K562 (cell line): ENCODE data around the gene CERS6. TPM values are rescaled to one million over a fixed set of nuclear protein-coding genes. Genes with fewer than 3 reads are reported as not detected.

Source experiments
- ATAC-seq: fragments of 200-7000 bp; cut with Tn5 transposase; 3 replicates; pipeline ENCODE4 v1.9.1; 2020; ENCODE audit warnings: moderate library complexity
- BruUV-seq: library from RNA; stranded (reverse); fragments of 400-500 nt; replicated peaks from 2 replicates; lab custom pipeline; 2021; lab: Mats Ljungman, UMichigan
- CTCF ChIA-PET: fragments of 300-600 bp; formaldehyde crosslinking; extraction: SDS; loops from one replicate; lab custom pipeline; 2021; ENCODE audit warnings: low intra/inter-chr PET ratio; lab: Yijun Ruan, JAX
- POLR2A ChIA-PET: fragments of 300-600, 350-650 bp; sonication (Branson Sonifier 250); formaldehyde crosslinking; extraction: SDS; loops from one replicate; lab custom pipeline; 2021; ENCODE audit warnings: antibody characterized with exemption, inconsistent platforms; lab: Yijun Ruan, JAX
- DNase-seq, 4 experiments: peaks; one replicate each; pipeline versions ENCODE4 v3.0.0 to v3.0.0-alpha.2; 2011 to 2018; ENCODE audit warnings: low spot score in 3 of 4, mixed read lengths in 3 of 4; ENCODE audit errors: extremely low read depth in 1 of 4
- FAIRE-seq: peaks from 2 replicates; lab custom pipeline; 2011; peaks lifted over from hg19 to GRCh38; lab: Jason Lieb, UNC
- H2AFZ ChIP-seq: 2 replicates; pipeline ENCODE4 v1.6.0; 2011; ENCODE audit warnings: low read depth, low read length, control low read depth, inconsistent platforms
- H3K27ac ChIP-seq: fragments of 200-600 bp; 3 replicates; pipeline ENCODE4 v1.8.0; 2011; ENCODE audit warnings: low read depth, mild to moderate bottlenecking, control low read depth, inconsistent platforms, low read length, moderate library complexity, mixed read lengths; ENCODE audit errors: extremely low read depth
- H3K27me3 ChIP-seq, 2 experiments: fragments of 300-600 bp in 1 of 2; 2 replicates in 1 of 2; 3 replicates in 1 of 2; pipeline versions ENCODE4 v1.6.0 to v1.8.0; 2011; ENCODE audit warnings: inconsistent platforms in 2 of 2, low read length in 2 of 2, mild to moderate bottlenecking in 1 of 2, mixed read lengths in 1 of 2, moderate library complexity in 1 of 2; ENCODE audit not compliant: control insufficient read depth in 2 of 2, insufficient read depth in 2 of 2
- H3K36me3 ChIP-seq: fragments of 300-600 bp; 3 replicates; pipeline ENCODE4 v1.8.0; 2011; ENCODE audit warnings: mild to moderate bottlenecking, low read length, inconsistent platforms; ENCODE audit not compliant: control insufficient read depth, insufficient read depth
- H3K4me1 ChIP-seq, 2 experiments: fragments of 200-600 bp in 1 of 2; replicated peaks in 1 of 2; 2 replicates in 1 of 2; 3 replicates in 1 of 2; pipeline versions ENCODE4 v1.5.1 to v1.8.0; 2011; ENCODE audit warnings: inconsistent platforms in 2 of 2, low read length in 2 of 2, mild to moderate bottlenecking in 1 of 2, mixed read lengths in 1 of 2, moderate library complexity in 1 of 2; ENCODE audit not compliant: control insufficient read depth in 2 of 2, insufficient read depth in 2 of 2
- H3K4me2 ChIP-seq: 2 replicates; pipeline ENCODE4 v1.6.1; 2011; ENCODE audit warnings: low read length, control low read depth, inconsistent platforms, mixed read lengths; ENCODE audit not compliant: insufficient read depth
- H3K4me3 ChIP-seq: fragments of 200-600 bp; sonication (generic), shearing (Covaris generic); 2 replicates; pipeline ENCODE4 v1.5.1; 2016; ENCODE audit warnings: control low read depth, inconsistent platforms
- H3K79me2 ChIP-seq: fragments of 200-600 bp; 3 replicates; pipeline ENCODE4 v1.8.0; 2011; ENCODE audit warnings: low read length, inconsistent platforms; ENCODE audit not compliant: control insufficient read depth, insufficient read depth
- H3K9ac ChIP-seq, 2 experiments: 2 replicates each; pipeline versions ENCODE4 v1.6.0 to v1.6.1; 2011; ENCODE audit warnings: low read depth in 2 of 2, low read length in 2 of 2, control low read depth in 1 of 2, inconsistent platforms in 1 of 2, mild to moderate bottlenecking in 1 of 2, mixed read lengths in 1 of 2; ENCODE audit not compliant: insufficient read depth in 1 of 2
- H3K9me1 ChIP-seq: one replicate; pipeline ENCODE4 v1.6.0; 2011; ENCODE audit warnings: inconsistent platforms, mild to moderate bottlenecking, low read length, moderate library complexity; ENCODE audit not compliant: control insufficient read depth, insufficient read depth
- H3K9me3 ChIP-seq: replicated peaks from 2 replicates; pipeline ENCODE4 v1.5.1; 2011; ENCODE audit warnings: low read depth, low read length, inconsistent platforms; ENCODE audit not compliant: control insufficient read depth, insufficient read depth
- H4K20me1 ChIP-seq: replicated peaks from 2 replicates; pipeline ENCODE4 v1.6.1; 2011; ENCODE audit warnings: low read length, inconsistent platforms, mixed read lengths; ENCODE audit not compliant: control insufficient read depth, insufficient read depth
- CREB5 ChIP-seq: fragments of 250-450 bp; sonication (Bioruptor Pico); IDR thresholded peaks from 2 replicates; pipeline ENCODE4 v1.5.0; 2020; ENCODE audit warnings: mild to moderate bottlenecking
- CREM ChIP-seq: IDR thresholded peaks from 2 replicates; pipeline ENCODE4 v1.6.1; 2014; ENCODE audit warnings: antibody characterized with exemption, low read depth
- FUS ChIP-seq: fragments of 200-400 bp; formaldehyde crosslinking; optimal IDR thresholded peaks from 2 replicates; pipeline ENCODE3; 2017; ENCODE audit warnings: low read depth, low read length
- HDAC2 ChIP-seq: fragments of 450-650 bp; IDR thresholded peaks from 2 replicates; pipeline ENCODE4 v1.6.1; 2016; ENCODE audit warnings: mild to moderate bottlenecking
- HMG20B ChIP-seq: fragments of 250-450 bp; sonication (Bioruptor Pico); IDR thresholded peaks from 2 replicates; pipeline ENCODE4 v1.5.0; 2021; ENCODE audit warnings: mild to moderate bottlenecking
- KDM1A ChIP-seq, 2 experiments: fragments of 450-650 bp; IDR thresholded peaks; 2 replicates each; pipeline ENCODE4 v1.6.1; 2016; ENCODE audit warnings: mild to moderate bottlenecking in 2 of 2
- MEF2A ChIP-seq: IDR thresholded peaks from 2 replicates; pipeline ENCODE4 v1.6.1; 2011; ENCODE audit warnings: low read depth, mild to moderate bottlenecking, low read length, moderate library complexity; ENCODE audit not compliant: control insufficient read depth
- RCOR1 ChIP-seq, 2 experiments: IDR thresholded peaks; 2 replicates each; pipeline ENCODE4 v1.6.1; 2012; ENCODE audit warnings: low read depth in 2 of 2, low read length in 2 of 2, borderline replicate concordance in 1 of 2, improper control_type of control experiment in 1 of 2
- SMC3 ChIP-seq: conservative IDR thresholded peaks from 2 replicates; pipeline ENCODE4 v1.6.1; 2011; ENCODE audit warnings: low read depth, low read length, improper control_type of control experiment; ENCODE audit not compliant: insufficient read depth
- XRCC3 ChIP-seq: fragments of 450-650 bp; IDR thresholded peaks from 2 replicates; pipeline ENCODE4 v1.6.1; 2017; ENCODE audit warnings: mild to moderate bottlenecking, moderate library complexity
- ZBTB34 ChIP-seq: fragments of 250-450 bp; sonication (Bioruptor Pico); IDR thresholded peaks from 2 replicates; pipeline ENCODE4 v1.8.0; 2021; ENCODE audit warnings: mild to moderate bottlenecking, moderate library complexity
- ZNF354B ChIP-seq: fragments of 250-450 bp; sonication (Bioruptor Pico); IDR thresholded peaks from 2 replicates; pipeline ENCODE4 v1.4.0; 2020
- ZNF584 ChIP-seq: fragments of 200-800 bp; sonication (Bioruptor generic); IDR thresholded peaks from 2 replicates; pipeline ENCODE4 v1.6.1; 2016; ENCODE audit warnings: low read depth, mild to moderate bottlenecking, missing genetic modification characterization, missing compliant biosample characterization
- WGBS: fragments of 100-300 bp; shearing (Covaris generic); methylation state at CpG from one replicate; pipeline ENCODE4 v1.1.6; 2016; ENCODE audit warnings: low coverage, mixed read lengths; ENCODE audit not compliant: insufficient coverage; ENCODE audit errors: missing lambda C conversion rate; 5-methylcytosine and 5-hydroxymethylcytosine counted together
- in situ Hi-C: fragments of 300-500 bp; cut with MboI; formaldehyde crosslinking; loops from 4 replicates; pipeline ENCODE4 v1.15.0; 2018; ENCODE audit warnings: inconsistent platforms, mixed read lengths
- intact Hi-C: fragments of 100-400 bp; cut with micrococcal nuclease; formaldehyde crosslinking; loops from 2 replicates; pipeline ENCODE4 v1.14.2; 2022
- polyA plus RNA-seq, 8 experiments: library from polyadenylated mRNA; depleted of rRNA in 4 of 8; stranded (reverse) in 5 of 8; unstranded in 3 of 8; fragments of >200 nt; fragmentation: Nextera tagmentation in 2 of 8; fragmentation: Illumina TruSeq in 1 of 8; extraction: Ambion mirVana in 2 of 8; extraction: Trizol in 1 of 8; gene quantifications; 2 replicates each; pipeline versions ENCODE4 v1.2.1 to v1.2.3, GENCODE V29; 2011 to 2014; ENCODE audit warnings: inconsistent platforms in 1 of 8, missing spikeins in 1 of 8
- total RNA-seq, 7 experiments: library from RNA; depleted of rRNA in 6 of 7; stranded (reverse); fragments of >200 nt in 6 of 7; fragmentation: Illumina TruSeq in 2 of 7; extraction: Trizol in 2 of 7; gene quantifications; 2 replicates each; pipeline versions ENCODE4 v1.2.1 to v1.2.3, GENCODE V29; 2011 to 2021; ENCODE audit warnings: low replicate concordance in 1 of 7
- TF ChIP-seq, protein P1 (sequence below): fragments of 250-450 bp; sonication (Bioruptor Pico); IDR thresholded peaks from 2 replicates; pipeline ENCODE4 v1.5.0; 2020; ENCODE audit warnings: mild to moderate bottlenecking, borderline replicate concordance
- TF ChIP-seq, protein P2 (sequence below): sonication (generic); formaldehyde crosslinking; IDR thresholded peaks from 2 replicates; pipeline ENCODE4 v1.5.0; 2020; ENCODE audit warnings: missing genetic modification reagents
- TF ChIP-seq, protein P3 (sequence below): fragments of 250-450 bp; sonication (Bioruptor Pico); IDR thresholded peaks from 2 replicates; pipeline ENCODE4 v1.8.0; 2022; ENCODE audit warnings: inconsistent platforms, mild to moderate bottlenecking, moderate library complexity, borderline replicate concordance

CERS6 gene
- total and polyA plus RNA-seq, 9 of the 15 experiments (the other 6 are each of a cell fraction or from before 2014, with no cell fraction given) = 1.6 to 13.6 (median 11.4) TPM

- FAIRE-seq = no peak
- H3K4me3 ChIP-seq = no peak overlapping the region
Observed at GRCh38 chr2:168666339-168666738, 210.3 kb downstream of the CERS6 start.

More at GRCh38 chr2:168666339-168666738, 210.3 kb downstream of the CERS6 start:
- H3K27me3 ChIP-seq = no peaks in the 10 kb centered on the region
- WGBS = 65% methylated on average over 1 of the region's 1 CpG
- H3K36me3 ChIP-seq = no peaks in the 10 kb centered on the region
- in situ Hi-C loops (no loop called here), intact Hi-C loops (no loop called here)
- H3K4me2 ChIP-seq = no peak overlapping the region
- no peak overlapping the region for H2AFZ ChIP-seq
- H3K9me1 ChIP-seq = no peaks in the 10 kb centered on the region
- CTCF ChIA-PET = no interaction called here
- H3K79me2 ChIP-seq = no peaks in the 10 kb centered on the region
- no peaks in the 10 kb centered on the region for H4K20me1 ChIP-seq
- H3K27ac ChIP-seq = no peak overlapping the region
- ATAC-seq = no peak
- no peak for TF ChIP-seq XRCC3
- TF ChIP-seq CREB5 (CRISPR knock-in tag) = no peak
- TF ChIP-seq, protein P1, sequence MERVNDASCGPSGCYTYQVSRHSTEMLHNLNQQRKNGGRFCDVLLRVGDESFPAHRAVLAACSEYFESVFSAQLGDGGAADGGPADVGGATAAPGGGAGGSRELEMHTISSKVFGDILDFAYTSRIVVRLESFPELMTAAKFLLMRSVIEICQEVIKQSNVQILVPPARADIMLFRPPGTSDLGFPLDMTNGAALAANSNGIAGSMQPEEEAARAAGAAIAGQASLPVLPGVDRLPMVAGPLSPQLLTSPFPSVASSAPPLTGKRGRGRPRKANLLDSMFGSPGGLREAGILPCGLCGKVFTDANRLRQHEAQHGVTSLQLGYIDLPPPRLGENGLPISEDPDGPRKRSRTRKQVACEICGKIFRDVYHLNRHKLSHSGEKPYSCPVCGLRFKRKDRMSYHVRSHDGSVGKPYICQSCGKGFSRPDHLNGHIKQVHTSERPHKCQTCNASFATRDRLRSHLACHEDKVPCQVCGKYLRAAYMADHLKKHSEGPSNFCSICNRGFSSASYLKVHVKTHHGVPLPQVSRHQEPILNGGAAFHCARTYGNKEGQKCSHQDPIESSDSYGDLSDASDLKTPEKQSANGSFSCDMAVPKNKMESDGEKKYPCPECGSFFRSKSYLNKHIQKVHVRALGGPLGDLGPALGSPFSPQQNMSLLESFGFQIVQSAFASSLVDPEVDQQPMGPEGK (CRISPR knock-in tag) = no peak
- no peak for TF ChIP-seq MEF2A
- no peak for TF ChIP-seq KDM1A (IDR thresholded peaks at IDR 0.05)
- TF ChIP-seq ZNF584 (CRISPR knock-in tag) = no peak
- TF ChIP-seq RCOR1 (IDR thresholded peaks at IDR 0.05; ENCODE audit: borderline replicate concordance in 1 of 2, low read depth in 2 of 2, low read length in 2 of 2) = no peak
- TF ChIP-seq, protein P2, sequence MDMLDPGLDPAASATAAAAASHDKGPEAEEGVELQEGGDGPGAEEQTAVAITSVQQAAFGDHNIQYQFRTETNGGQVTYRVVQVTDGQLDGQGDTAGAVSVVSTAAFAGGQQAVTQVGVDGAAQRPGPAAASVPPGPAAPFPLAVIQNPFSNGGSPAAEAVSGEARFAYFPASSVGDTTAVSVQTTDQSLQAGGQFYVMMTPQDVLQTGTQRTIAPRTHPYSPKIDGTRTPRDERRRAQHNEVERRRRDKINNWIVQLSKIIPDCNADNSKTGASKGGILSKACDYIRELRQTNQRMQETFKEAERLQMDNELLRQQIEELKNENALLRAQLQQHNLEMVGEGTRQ (CRISPR knock-in tag) = no peak
- TF ChIP-seq HDAC2 = no peak
- no peak for TF ChIP-seq CREM
- TF ChIP-seq ZBTB34 = no peak
- TF ChIP-seq, protein P3, sequence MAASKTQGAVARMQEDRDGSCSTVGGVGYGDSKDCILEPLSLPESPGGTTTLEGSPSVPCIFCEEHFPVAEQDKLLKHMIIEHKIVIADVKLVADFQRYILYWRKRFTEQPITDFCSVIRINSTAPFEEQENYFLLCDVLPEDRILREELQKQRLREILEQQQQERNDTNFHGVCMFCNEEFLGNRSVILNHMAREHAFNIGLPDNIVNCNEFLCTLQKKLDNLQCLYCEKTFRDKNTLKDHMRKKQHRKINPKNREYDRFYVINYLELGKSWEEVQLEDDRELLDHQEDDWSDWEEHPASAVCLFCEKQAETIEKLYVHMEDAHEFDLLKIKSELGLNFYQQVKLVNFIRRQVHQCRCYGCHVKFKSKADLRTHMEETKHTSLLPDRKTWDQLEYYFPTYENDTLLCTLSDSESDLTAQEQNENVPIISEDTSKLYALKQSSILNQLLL (CRISPR knock-in tag) = no peak
- no peak for TF ChIP-seq HMG20B (CRISPR knock-in tag)
- no peak for TF ChIP-seq FUS
- no peak for TF ChIP-seq ZNF354B (CRISPR knock-in tag)
- TF ChIP-seq SMC3 = no peak
- POLR2A ChIA-PET = interaction anchor here (1.6 to 2.3 kb wide), 2 partner anchors 9 to 14 kb away, joined by 4 to 5 read pairs; no protein-coding TSS in a partner anchor
- no peak for DNase-seq
- no TSS peak for BruUV-seq
- no peak overlapping the region for H3K9ac ChIP-seq
- H3K4me1 ChIP-seq = peaks cover 3 to 11% of the 10 kb centered on the region in 2 experiments; a peak in 3 of 5 replicates
- no peaks in the 10 kb centered on the region for H3K9me3 ChIP-seq
